Natural killer cell treated with Interleukin-12 subunit alpha and Interleukin-12 subunit beta and Interleukin-15 and Interleukin-18, amount 100 ng/mL, for 72 hours (primary cell): ENCODE data around the gene ACOT13. TPM values are rescaled to one million over a fixed set of nuclear protein-coding genes. Genes with fewer than 3 reads are reported as not detected.
"Not testable (repeated sequence)": the region's sequence is repeated elsewhere in the genome, so short reads cannot be mapped to it uniquely, and the experiment has no call there.

Experiments used
- ATAC-seq, 2 donors: fragments of 150-1000 bp; cut with Tn5 transposase in 1 of 2; sonication (Bioruptor Pico), chemical (Tn5 transposase) in 1 of 2; 2 replicates each; pipeline ENCODE4 v1.10.0; 2021
- DNase-seq: peaks from one replicate; pipeline ENCODE4 v3.0.0; 2022; ENCODE audit warnings: low spot score
- H3K27ac Mint-ChIP-seq, 2 donors: 1 replicate in 1 of 2; 2 replicates in 1 of 2; pipeline ENCODE4 v1.8.0; 2022; ENCODE audit warnings: mixed read lengths in 2 of 2, mild to moderate bottlenecking in 1 of 2, moderate library complexity in 1 of 2
- H3K27me3 Mint-ChIP-seq, 2 donors: 1 replicate in 1 of 2; 2 replicates in 1 of 2; pipeline ENCODE4 v1.8.0; 2022; ENCODE audit warnings: mixed read lengths in 2 of 2
- H3K36me3 Mint-ChIP-seq: one replicate; pipeline ENCODE4 v1.8.0; 2022; ENCODE audit warnings: mixed read lengths
- H3K4me1 Mint-ChIP-seq, 2 donors: 1 replicate in 1 of 2; 2 replicates in 1 of 2; pipeline ENCODE4 v1.8.0; 2022; ENCODE audit warnings: low read depth in 2 of 2, mixed read lengths in 2 of 2, mild to moderate bottlenecking in 1 of 2
- H3K4me3 Mint-ChIP-seq: one replicate; pipeline ENCODE4 v1.8.0; 2022; ENCODE audit warnings: mixed read lengths
- H3K9me3 Mint-ChIP-seq: 2 replicates; pipeline ENCODE4 v1.8.0; 2022; ENCODE audit warnings: mixed read lengths
- total RNA-seq, 2 donors: library from RNA; stranded (reverse); gene quantifications; one replicate each; pipeline ENCODE4 v1.2.3, GENCODE V29; 2022

Gene ACOT13
- total RNA-seq, 2 donors from 2014 or later = 10.2 to 20.1 TPM

DNA sequence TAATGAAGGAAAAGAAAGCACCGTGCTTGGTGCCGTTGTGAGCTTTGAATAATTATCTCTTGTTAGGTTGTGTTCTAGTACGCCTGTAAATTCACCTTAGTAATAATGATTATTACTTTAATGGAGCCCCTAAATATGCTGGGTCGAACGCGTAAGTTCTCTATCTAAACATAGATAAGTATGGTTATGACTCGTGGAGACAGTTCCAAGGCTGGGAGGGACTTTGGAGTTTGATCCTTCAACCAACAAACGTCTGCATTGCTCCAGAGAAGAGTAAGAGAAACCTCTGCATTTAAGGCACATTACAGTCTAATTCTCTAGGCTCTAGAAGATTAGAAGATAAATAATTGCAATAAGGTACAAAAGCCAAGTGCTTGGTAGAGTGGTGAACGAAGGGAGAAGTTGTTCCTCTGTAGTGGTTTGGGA, 514 bp downstream of the ACOT13 start:
- no peaks in the 10 kb centered on the region for H3K9me3 Mint-ChIP-seq
- peak overlapping the region; percentile 94 to 100 for H3K27ac Mint-ChIP-seq
- peaks cover 30% of the 10 kb centered on the region for H3K36me3 Mint-ChIP-seq
- peaks cover 48 to 53% of the 10 kb centered on the region in 2 donors for H3K4me1 Mint-ChIP-seq
- H3K27me3 Mint-ChIP-seq = no peaks in the 10 kb centered on the region
- no peak for ATAC-seq
- no peak for DNase-seq
- peak overlapping the region; percentile 97 for H3K4me3 Mint-ChIP-seq

DNA sequence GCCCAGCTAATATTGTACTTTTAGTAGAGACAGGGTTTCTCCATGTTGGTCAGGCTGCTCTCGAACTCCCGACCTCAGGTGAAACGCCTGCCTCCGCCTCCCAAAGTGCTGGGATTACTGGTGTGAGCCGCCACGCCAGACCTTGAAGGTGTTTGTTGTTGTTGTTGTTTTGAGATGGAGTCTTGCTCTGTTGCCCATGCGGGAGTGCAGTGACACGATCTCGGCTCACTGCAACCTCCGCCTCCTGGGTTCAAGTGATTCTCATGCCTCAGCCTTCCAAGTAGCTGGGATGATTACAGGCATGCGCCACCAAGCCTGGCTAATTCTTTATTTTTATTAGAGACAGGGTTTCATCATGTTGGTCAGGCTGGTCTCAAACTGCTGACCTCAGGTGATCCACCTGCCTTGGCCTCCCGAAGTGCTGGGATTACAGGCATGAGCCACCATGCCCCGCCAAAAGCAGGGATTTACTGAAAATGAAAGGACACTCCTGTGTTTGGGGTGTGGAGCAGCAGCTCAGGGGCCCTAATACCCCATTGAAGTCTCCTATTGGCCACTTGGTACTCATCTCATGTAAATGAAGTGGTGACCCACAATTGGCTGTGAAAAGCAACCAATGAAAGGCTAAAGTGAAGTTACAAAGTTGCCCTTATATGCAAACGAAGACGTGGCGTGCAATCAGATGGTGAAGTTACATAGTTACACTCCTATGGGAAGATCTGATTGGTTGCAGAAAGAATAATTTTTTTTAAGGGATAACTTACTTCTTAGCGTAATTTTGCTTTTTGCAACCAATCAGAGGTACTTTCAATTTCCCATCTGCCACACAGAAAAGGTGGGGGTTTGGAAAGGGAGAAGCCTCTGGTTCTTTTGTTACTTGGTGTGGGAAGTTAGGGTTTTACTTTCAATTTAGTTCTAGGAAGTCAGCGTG, 1.5 kb downstream of the ACOT13 start:
- not testable (repeated sequence) for DNase-seq, H3K27me3 Mint-ChIP-seq, H3K9me3 Mint-ChIP-seq, ATAC-seq
- H3K27ac Mint-ChIP-seq = peak overlapping the region; percentile 47 to 94
- peaks cover 25% of the 10 kb centered on the region for H3K36me3 Mint-ChIP-seq
- H3K4me3 Mint-ChIP-seq = peak overlapping the region; percentile 97
- peaks cover 41 to 46% of the 10 kb centered on the region in 2 donors for H3K4me1 Mint-ChIP-seq

DNA sequence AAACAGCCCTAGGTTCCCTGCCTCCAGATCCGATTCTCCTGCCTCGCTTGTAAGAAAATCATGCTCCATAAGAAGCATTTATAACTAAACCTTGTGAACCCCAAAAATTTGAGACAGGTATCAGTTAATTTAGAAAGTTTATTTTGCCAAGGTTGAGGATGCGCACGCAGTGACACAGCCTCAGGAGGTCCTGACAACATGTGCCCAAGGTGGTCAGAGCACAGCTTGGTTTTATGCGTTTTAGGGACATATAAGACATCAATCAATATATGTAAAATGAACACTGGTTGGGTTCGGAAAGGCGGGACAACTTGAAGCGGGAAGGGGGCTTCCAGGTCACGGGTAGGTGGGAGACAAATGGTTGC, 2.1 kb downstream of the ACOT13 start:
- H3K4me1 Mint-ChIP-seq = peaks cover 34 to 40% of the 10 kb centered on the region in 2 donors
- H3K27ac Mint-ChIP-seq = peak overlapping the region; percentile 42 to 47
- DNase-seq (no peak), ATAC-seq (no peak)
- peak overlapping the region; percentile 32 for H3K4me3 Mint-ChIP-seq
- H3K36me3 Mint-ChIP-seq = peaks cover 25% of the 10 kb centered on the region
- H3K9me3 Mint-ChIP-seq = no peaks in the 10 kb centered on the region
- no peaks in the 10 kb centered on the region for H3K27me3 Mint-ChIP-seq

DNA sequence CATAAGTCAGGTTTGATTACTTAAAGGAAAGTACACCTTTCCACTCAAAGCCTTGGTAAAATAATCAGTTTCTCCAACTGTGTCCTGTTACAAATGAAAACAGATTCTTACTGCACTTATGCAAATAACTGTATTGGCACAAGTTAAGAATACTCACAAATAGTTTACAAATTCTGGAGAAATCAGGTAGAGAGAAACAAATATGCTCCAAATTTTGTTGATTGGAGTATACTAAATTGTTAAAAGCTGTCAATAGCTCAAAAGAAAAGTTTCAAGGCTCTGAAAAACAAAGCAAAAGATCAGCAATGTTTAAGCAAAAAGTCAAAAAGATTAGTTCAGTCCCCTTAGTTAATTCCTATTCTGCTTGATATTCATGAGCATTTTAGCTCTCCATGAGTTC, 3.6 kb downstream of the ACOT13 start:
- not testable (repeated sequence) for H3K27me3 Mint-ChIP-seq, ATAC-seq, DNase-seq, H3K4me3 Mint-ChIP-seq, H3K9me3 Mint-ChIP-seq, H3K27ac Mint-ChIP-seq
- Mint-ChIP-seq H3K36me3 (peaks cover 24% of the 10 kb centered on the region), H3K4me1 (peaks cover 26 to 28% of the 10 kb centered on the region in 2 donors)

- not testable (repeated sequence) for H3K4me3 Mint-ChIP-seq, DNase-seq, H3K27ac Mint-ChIP-seq, ATAC-seq, H3K27me3 Mint-ChIP-seq, H3K9me3 Mint-ChIP-seq
- Mint-ChIP-seq H3K36me3 (peaks cover 24% of the 10 kb centered on the region), H3K4me1 (peaks cover 22 to 23% of the 10 kb centered on the region in 2 donors)
Measured at GRCh38 chr6:24671077-24671476, 4.2 kb downstream of the ACOT13 start.

DNA sequence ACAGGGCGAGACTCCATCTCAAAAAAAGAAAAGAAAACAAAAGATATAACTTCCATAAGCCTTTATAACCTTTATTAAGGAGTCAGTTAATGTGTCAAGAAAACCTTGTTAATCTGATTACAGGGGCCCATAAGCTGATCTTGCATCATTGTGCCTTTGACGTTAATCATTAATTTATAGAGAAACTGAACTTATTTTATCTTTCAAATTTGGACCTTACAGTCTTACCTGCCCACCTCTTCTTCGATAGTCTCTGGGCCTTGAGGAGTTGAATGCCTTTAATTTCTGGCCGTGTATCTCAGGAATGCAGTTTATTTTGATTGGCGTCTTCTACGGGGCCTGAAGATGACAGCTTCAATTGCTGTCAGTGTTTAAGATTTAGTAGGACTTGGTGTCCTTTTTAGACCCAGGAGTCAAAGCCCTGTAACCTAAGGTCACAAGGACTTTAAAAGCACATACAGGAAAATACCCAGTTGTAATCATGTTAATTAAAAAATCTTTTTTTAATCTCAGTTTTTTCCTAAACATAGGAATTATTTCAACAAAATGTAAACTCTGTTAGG, 5.8 kb downstream of the ACOT13 start:
- H3K27me3 Mint-ChIP-seq = no peaks in the 10 kb centered on the region
- ATAC-seq (no peak), DNase-seq (no peak)
- H3K36me3 Mint-ChIP-seq = peaks cover 24% of the 10 kb centered on the region
- H3K9me3 Mint-ChIP-seq = no peaks in the 10 kb centered on the region
- no peak overlapping the region for H3K27ac Mint-ChIP-seq
- peaks cover 11 to 12% of the 10 kb centered on the region in 2 donors for H3K4me1 Mint-ChIP-seq
- H3K4me3 Mint-ChIP-seq = no peak overlapping the region

DNA sequence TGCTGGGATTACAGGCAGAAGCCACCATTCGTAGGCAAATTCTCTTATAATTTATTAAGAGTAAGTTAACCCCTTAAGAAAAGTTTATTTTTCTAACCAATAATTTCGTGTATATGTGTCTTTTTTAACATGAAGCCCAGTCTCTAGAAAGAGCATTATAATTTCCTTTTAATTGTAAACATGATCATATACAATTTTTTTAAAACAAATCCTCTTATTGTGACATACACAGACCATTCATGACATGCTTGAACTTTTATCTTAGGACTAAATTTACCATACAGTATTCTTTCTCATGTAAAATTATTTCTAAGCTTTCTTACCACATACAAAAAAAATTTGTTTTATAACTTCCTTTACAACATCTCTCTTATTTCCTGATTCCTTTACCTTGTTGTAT, 6.7 kb downstream of the ACOT13 start:
- Mint-ChIP-seq H3K4me3 (no peak overlapping the region), H3K36me3 (peaks cover 24% of the 10 kb centered on the region), H3K27ac (no peak overlapping the region), H3K4me1 (peaks cover 6 to 9% of the 10 kb centered on the region in 2 donors), H3K9me3 (no peaks in the 10 kb centered on the region), H3K27me3 (no peaks in the 10 kb centered on the region)
- DNase-seq = no peak
- no peak for ATAC-seq

- not testable (repeated sequence) for H3K36me3 Mint-ChIP-seq, H3K9me3 Mint-ChIP-seq, ATAC-seq, H3K4me3 Mint-ChIP-seq, DNase-seq, H3K27ac Mint-ChIP-seq, H3K4me1 Mint-ChIP-seq, H3K27me3 Mint-ChIP-seq
Measured at GRCh38 chr6:24678792-24679352, 12.0 kb downstream of the ACOT13 start.

DNA sequence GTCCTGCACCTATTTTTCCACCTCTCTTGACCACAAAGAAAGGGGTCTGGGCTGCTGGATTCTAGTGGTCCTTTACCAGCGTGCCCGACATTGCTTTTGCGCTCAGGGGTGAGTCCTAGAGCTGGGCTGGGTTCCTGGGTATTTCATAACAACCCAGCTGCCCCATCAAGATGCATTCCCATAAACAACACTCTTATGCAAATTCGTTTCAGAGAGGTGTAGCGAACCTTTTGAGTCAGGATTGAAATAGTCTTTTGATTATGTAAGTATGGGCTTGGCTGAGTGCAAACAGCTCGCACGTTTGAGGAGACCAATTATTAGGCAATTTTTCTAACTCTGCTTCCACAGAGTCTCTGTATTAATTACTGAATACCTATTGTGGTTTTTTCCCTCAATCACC, 13.7 kb downstream of the ACOT13 start:
- no peaks in the 10 kb centered on the region for H3K9me3 Mint-ChIP-seq
- peaks cover 0 to 2% of the 10 kb centered on the region in 2 donors for H3K4me1 Mint-ChIP-seq
- DNase-seq = no peak
- ATAC-seq = no peak
- H3K4me3 Mint-ChIP-seq = no peak overlapping the region
- no peak overlapping the region for H3K27ac Mint-ChIP-seq
- no peaks in the 10 kb centered on the region for H3K36me3 Mint-ChIP-seq
- H3K27me3 Mint-ChIP-seq = no peaks in the 10 kb centered on the region

GRCh38 chr6:24683297-24684296, 16.7 kb downstream of the ACOT13 start:
- DNase-seq (no peak), ATAC-seq (no peak)
- Mint-ChIP-seq H3K4me3 (no peak overlapping the region), H3K9me3 (no peaks in the 10 kb centered on the region), H3K4me1 (peaks cover 0 to 2% of the 10 kb centered on the region in 2 donors), H3K27ac (no peak overlapping the region), H3K27me3 (no peaks in the 10 kb centered on the region), H3K36me3 (peaks cover 6% of the 10 kb centered on the region)

DNA sequence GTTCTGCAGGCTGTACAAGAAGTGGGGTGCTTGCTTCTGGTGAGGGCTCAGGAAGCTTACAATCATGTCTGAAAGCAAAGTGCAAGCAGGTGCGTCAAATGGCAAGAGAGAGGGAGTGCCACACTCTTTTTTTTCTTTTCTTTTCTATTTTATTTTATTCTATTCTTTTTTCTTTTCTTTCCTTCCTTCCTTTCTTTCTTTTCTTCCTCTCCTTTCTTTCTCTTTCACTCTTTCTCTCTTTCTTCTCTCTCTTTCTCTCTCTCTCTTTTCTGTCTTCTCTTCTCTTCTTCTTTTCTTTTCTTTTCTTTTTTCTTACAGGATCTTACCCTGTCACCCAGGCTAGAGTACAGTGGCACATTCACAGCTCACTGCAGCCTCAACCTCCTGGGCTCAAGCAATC, 19.5 kb downstream of the ACOT13 start:
- ATAC-seq = no peak
- H3K27me3 Mint-ChIP-seq = no peaks in the 10 kb centered on the region
- H3K27ac Mint-ChIP-seq = no peak overlapping the region
- H3K4me3 Mint-ChIP-seq = no peak overlapping the region
- H3K36me3 Mint-ChIP-seq = peaks cover 6% of the 10 kb centered on the region
- H3K4me1 Mint-ChIP-seq = no peaks in the 10 kb centered on the region
- no peaks in the 10 kb centered on the region for H3K9me3 Mint-ChIP-seq
- no peak for DNase-seq

GRCh38 chr6:24686946-24687345, 20.1 kb downstream of the ACOT13 start:
- H3K27me3 Mint-ChIP-seq = no peaks in the 10 kb centered on the region
- H3K27ac Mint-ChIP-seq = no peak overlapping the region
- DNase-seq = no peak
- H3K9me3 Mint-ChIP-seq = no peaks in the 10 kb centered on the region
- no peak for ATAC-seq
- H3K4me1 Mint-ChIP-seq = no peaks in the 10 kb centered on the region
- peaks cover 6% of the 10 kb centered on the region for H3K36me3 Mint-ChIP-seq
- H3K4me3 Mint-ChIP-seq = no peak overlapping the region

- ATAC-seq = no peak
- no peak for DNase-seq
- no peak overlapping the region for H3K27ac Mint-ChIP-seq
- H3K36me3 Mint-ChIP-seq = peaks cover 6% of the 10 kb centered on the region
- peaks cover 0 to 5% of the 10 kb centered on the region in 2 donors for H3K4me1 Mint-ChIP-seq
- H3K9me3 Mint-ChIP-seq = no peaks in the 10 kb centered on the region
- H3K4me3 Mint-ChIP-seq = no peak overlapping the region
- no peaks in the 10 kb centered on the region for H3K27me3 Mint-ChIP-seq
Measured at GRCh38 chr6:24689964-24690363, 23.1 kb downstream of the ACOT13 start.
